Uterus (tissue), 4 donors: ENCODE data around the gene DHX38. TPM values are rescaled to one million over a fixed set of nuclear protein-coding genes. Genes with fewer than 3 reads are reported as not detected.
"Not testable (repeated sequence)": the region's sequence is repeated elsewhere in the genome, so short reads cannot be mapped to it uniquely, and the experiment has no call there.

Experiments used
- DNase-seq, 2 donors: peaks; one replicate each; pipeline ENCODE4 v3.0.0-alpha.2; 2019 to 2020
- H3K27ac ChIP-seq, 2 donors: fragments of 200-600 bp; sonication (generic); 1 replicate in 1 of 2; 2 replicates in 1 of 2; pipeline ENCODE4 v1.5.1; 2016 to 2018
- H3K27me3 ChIP-seq, 2 donors: fragments of 200-600 bp; sonication (generic); one replicate each; pipeline ENCODE4 v1.5.1; 2018 to 2019; ENCODE audit warnings: control low read depth in 1 of 2
- H3K36me3 ChIP-seq, 2 donors: fragments of 200-600 bp; sonication (generic); one replicate each; pipeline ENCODE4 v1.5.1; 2019; ENCODE audit warnings: control low read depth in 1 of 2
- H3K4me1 ChIP-seq, 2 donors: fragments of 200-600 bp; sonication (generic); one replicate each; pipeline ENCODE4 v1.5.1; 2018 to 2019; ENCODE audit warnings: control low read depth in 1 of 2
- H3K4me3 ChIP-seq, 2 donors: fragments of 200-600 bp; sonication (generic); 1 replicate in 1 of 2; 2 replicates in 1 of 2; pipeline ENCODE4 v1.5.1; 2018 to 2019; ENCODE audit warnings: mild to moderate bottlenecking in 1 of 2
- H3K9me3 ChIP-seq, 2 donors: fragments of 200-600 bp; sonication (generic); one replicate each; pipeline ENCODE4 v1.5.1; 2019; ENCODE audit warnings: control low read depth in 1 of 2
- CTCF ChIP-seq, 4 experiments: fragments of 200-600 bp in 2 of 4; fragments of 450-650 bp in 2 of 4; sonication (generic) in 2 of 4; IDR thresholded peaks; one replicate each; pipeline ENCODE4 v1.5.1; 2016 to 2019; ENCODE audit warnings: antibody characterized with exemption in 4 of 4, mild to moderate bottlenecking in 2 of 4, moderate library complexity in 1 of 4
- POLR2A ChIP-seq, 2 donors: fragments of 450-650 bp; IDR thresholded peaks; one replicate each; pipeline ENCODE4 v1.6.1; 2016; ENCODE audit warnings: antibody characterized with exemption in 2 of 2, mild to moderate bottlenecking in 1 of 2, moderate library complexity in 1 of 2
- intact Hi-C: fragments of 100-400 bp; cut with DNase I; formaldehyde crosslinking; loops from one replicate; pipeline ENCODE4 v1.15.1; 2023; ENCODE audit warnings: low total_unique reads
- total RNA-seq, 4 donors: library from RNA; depleted of rRNA in 3 of 4; stranded (reverse); fragments of >200 nt in 3 of 4; gene quantifications; one replicate each; pipeline versions ENCODE4 v1.1.0 to v1.2.4, GENCODE V29; 2014 to 2023
- donor health status: DM: yes; HTN: yes; CAD: no.

DHX38 gene
- total RNA-seq, 4 donors from 2014 or later, result 12.8 to 73.6 (median 41.5) TPM

GRCh38 chr16:72072514-72073342 lies 20.9 kb upstream of the DHX38 start:
- Histone ChIP-seq H3K4me1 (no peaks in the 10 kb centered on the region), H3K27ac (peak overlapping the region in 1 of 2 donors; percentile 41), H3K9me3 (no peaks in the 10 kb centered on the region), H3K4me3 (no peak overlapping the region), H3K36me3 (no peaks in the 10 kb centered on the region), H3K27me3 (no peaks in the 10 kb centered on the region)
- DNase-seq, result no peak
- intact Hi-C loops, result no loop called here
- TF ChIP-seq POLR2A (IDR thresholded peaks at IDR 0.05) (no peak), CTCF (IDR thresholded peaks at IDR 0.05) (no peak)

GRCh38 chr16:72073560-72074230 lies 20.0 kb upstream of the DHX38 start:
- no peak for TF ChIP-seq POLR2A (IDR thresholded peaks at IDR 0.05)
- TF ChIP-seq CTCF (IDR thresholded peaks at IDR 0.05), result no peak
- Histone ChIP-seq H3K27ac (no peak overlapping the region), H3K4me3 (no peak overlapping the region), H3K36me3 (no peaks in the 10 kb centered on the region), H3K9me3 (no peaks in the 10 kb centered on the region), H3K4me1 (no peaks in the 10 kb centered on the region), H3K27me3 (no peaks in the 10 kb centered on the region)
- intact Hi-C loops, result no loop called here
- no peak for DNase-seq

GRCh38 chr16:72075067-72075466 lies 18.6 kb upstream of the DHX38 start:
- intact Hi-C loops, H3K27me3 ChIP-seq, DNase-seq, H3K4me3 ChIP-seq, H3K9me3 ChIP-seq, H3K4me1 ChIP-seq, H3K27ac ChIP-seq, H3K36me3 ChIP-seq: not testable (repeated sequence)

GRCh38 chr16:72076991-72077706 lies 16.5 kb upstream of the DHX38 start:
- H3K27me3 ChIP-seq, H3K36me3 ChIP-seq, intact Hi-C loops, H3K4me3 ChIP-seq, DNase-seq, H3K9me3 ChIP-seq, H3K4me1 ChIP-seq, H3K27ac ChIP-seq: not testable (repeated sequence)

GRCh38 chr16:72083778-72084404 lies 9.8 kb upstream of the DHX38 start:
- TF ChIP-seq CTCF (IDR thresholded peaks at IDR 0.05) (no peak), POLR2A (IDR thresholded peaks at IDR 0.05) (no peak)

More at GRCh38 chr16:72083778-72084404, 9.8 kb upstream of the DHX38 start:
- H3K27me3 ChIP-seq, result no peaks in the 10 kb centered on the region
- no peak overlapping the region for H3K4me3 ChIP-seq
- no peaks in the 10 kb centered on the region for H3K4me1 ChIP-seq
- H3K27ac ChIP-seq, result no peak overlapping the region
- H3K36me3 ChIP-seq, result no peaks in the 10 kb centered on the region
- intact Hi-C loops, result no loop called here
- no peak for DNase-seq
- H3K9me3 ChIP-seq, result no peaks in the 10 kb centered on the region
